Duodenal mucosa (tissue), 2 donors: ENCODE results near the gene GABRG3.

Experiments used
- H3K27ac ChIP-seq: one replicate; pipeline ENCODE4 v1.7.0; 2013; ENCODE audit warnings: low read depth, low read length
- H3K27me3 ChIP-seq, 2 donors: one replicate each; pipeline ENCODE4 v1.7.0; 2013; ENCODE audit warnings: low read length in 2 of 2, control low read depth in 1 of 2; ENCODE audit not compliant: insufficient read depth in 2 of 2, control insufficient read depth in 1 of 2
- H3K36me3 ChIP-seq, 2 donors: one replicate each; pipeline ENCODE4 v1.7.0; 2013; ENCODE audit warnings: low read length in 2 of 2, control low read depth in 1 of 2; ENCODE audit not compliant: insufficient read depth in 2 of 2, control insufficient read depth in 1 of 2
- H3K4me1 ChIP-seq, 2 donors: one replicate each; pipeline ENCODE4 v1.7.0; 2013; ENCODE audit warnings: low read length in 2 of 2, control low read depth in 1 of 2; ENCODE audit not compliant: insufficient read depth in 2 of 2, control insufficient read depth in 1 of 2
- H3K4me3 ChIP-seq, 2 donors: one replicate each; pipeline ENCODE4 v1.7.0; 2013; ENCODE audit warnings: low read length in 2 of 2, low read depth in 1 of 2
- H3K9ac ChIP-seq, 2 donors: one replicate each; pipeline ENCODE4 v1.7.0; 2013; ENCODE audit warnings: low read length in 2 of 2, low read depth in 1 of 2
- H3K9me3 ChIP-seq, 2 donors: one replicate each; pipeline ENCODE4 v1.7.0; 2013; ENCODE audit warnings: low read length in 2 of 2, control low read depth in 1 of 2; ENCODE audit not compliant: control insufficient read depth in 1 of 2

Gene GABRG3

GRCh38 chr15:27070841-27071240 is 99.9 kb downstream of the GABRG3 start:
- no peaks in the 10 kb centered on the region for H3K27me3 ChIP-seq
- no peak overlapping the region for H3K27ac ChIP-seq
- no peak overlapping the region for H3K9ac ChIP-seq
- no peak overlapping the region for H3K4me3 ChIP-seq
- H3K36me3 ChIP-seq = no peaks in the 10 kb centered on the region
- no peaks in the 10 kb centered on the region for H3K4me1 ChIP-seq
- H3K9me3 ChIP-seq = peaks cover 0 to 20% of the 10 kb centered on the region in 2 donors

DNA sequence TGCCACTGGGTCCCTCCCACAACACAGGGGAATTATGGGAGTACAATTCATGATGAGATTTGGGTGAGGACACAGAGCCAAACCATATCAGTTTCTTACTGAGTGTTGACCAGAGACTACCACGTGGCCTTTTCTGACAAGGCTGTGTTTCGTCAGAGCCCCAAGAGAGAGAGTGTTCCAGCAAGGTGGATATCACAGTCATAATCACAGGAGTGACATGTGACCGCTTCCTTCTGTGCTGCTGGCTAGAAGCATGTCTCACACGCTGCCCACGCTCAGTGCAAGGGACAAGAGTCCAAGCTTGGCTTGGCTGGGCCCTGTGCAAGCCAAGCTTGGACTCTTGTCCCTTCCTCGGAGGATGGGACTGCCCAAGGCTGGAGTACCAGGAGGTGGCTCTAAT is 103.2 kb downstream of the GABRG3 start:
- no peaks in the 10 kb centered on the region for H3K27me3 ChIP-seq
- no peak overlapping the region for H3K9ac ChIP-seq
- no peaks in the 10 kb centered on the region for H3K36me3 ChIP-seq
- no peak overlapping the region for H3K4me3 ChIP-seq
- no peak overlapping the region for H3K27ac ChIP-seq
- no peaks in the 10 kb centered on the region for H3K4me1 ChIP-seq
- H3K9me3 ChIP-seq = peaks cover 0 to 14% of the 10 kb centered on the region in 2 donors

DNA sequence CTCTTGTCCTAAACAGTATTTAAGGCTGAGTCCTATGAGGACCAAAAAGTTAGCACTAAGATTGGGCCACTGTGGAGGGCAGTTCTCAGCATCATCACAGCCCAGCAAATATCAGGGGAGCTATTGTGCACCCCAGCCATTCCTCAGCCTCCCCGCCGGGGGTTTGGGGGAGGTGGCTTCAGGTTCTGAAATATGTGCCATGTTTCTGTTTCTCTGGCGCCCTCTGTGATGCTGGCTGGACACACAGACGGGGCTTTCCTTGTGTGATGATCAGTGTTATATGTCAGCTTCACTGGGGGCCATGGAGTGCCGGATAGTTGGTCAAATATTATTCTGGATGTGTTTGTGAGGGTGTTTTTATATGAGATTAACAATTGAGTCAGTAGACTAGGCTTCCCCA is 106.8 kb downstream of the GABRG3 start:
- H3K9me3 ChIP-seq = peaks cover 0 to 10% of the 10 kb centered on the region in 2 donors

DNA sequence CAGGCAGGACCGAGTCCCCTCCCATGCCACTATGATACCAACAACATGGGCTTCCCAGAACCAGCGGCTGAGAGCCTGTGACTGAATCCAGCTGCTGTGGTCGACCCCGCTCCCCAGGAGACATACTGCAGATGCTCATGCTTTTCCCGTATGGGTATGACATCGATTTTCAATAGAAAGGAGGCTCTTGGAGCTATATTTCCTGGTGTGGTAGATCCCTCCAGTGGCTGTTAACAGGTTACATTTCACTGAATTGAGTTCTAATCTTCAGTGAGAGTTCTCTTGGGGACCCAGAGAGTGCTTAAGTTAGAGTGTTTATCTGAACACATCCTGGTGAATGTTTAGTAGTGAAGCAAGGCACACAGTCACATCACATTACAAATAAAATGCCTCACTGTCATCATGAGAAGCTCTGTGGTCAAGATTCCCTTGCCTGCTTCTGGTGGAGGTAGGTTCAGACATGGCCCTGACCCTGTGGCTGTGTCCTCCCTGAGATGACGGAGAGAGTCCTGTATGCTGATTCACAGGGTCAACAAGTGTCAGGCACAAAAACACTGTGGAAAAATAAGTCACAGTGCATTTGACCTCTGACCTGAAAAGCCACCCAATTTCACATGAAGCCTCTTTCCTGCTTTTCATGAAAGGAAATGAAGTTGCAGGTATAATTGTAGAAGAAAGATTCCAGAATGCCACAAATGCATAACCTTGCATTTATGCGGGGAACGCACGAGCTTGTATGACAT is 110.9 kb downstream of the GABRG3 start:
- Histone ChIP-seq H3K9me3 (peaks cover 0 to 10% of the 10 kb centered on the region in 2 donors), H3K9ac (no peak overlapping the region), H3K4me3 (no peak overlapping the region), H3K4me1 (no peaks in the 10 kb centered on the region), H3K36me3 (no peaks in the 10 kb centered on the region), H3K27ac (no peak overlapping the region), H3K27me3 (no peaks in the 10 kb centered on the region)

More for the DNA sequence above, 106.8 kb downstream of the GABRG3 start:
- H3K27me3 ChIP-seq = no peaks in the 10 kb centered on the region
- H3K27ac ChIP-seq = no peak overlapping the region
- no peaks in the 10 kb centered on the region for H3K36me3 ChIP-seq
- H3K4me3 ChIP-seq = no peak overlapping the region
- no peaks in the 10 kb centered on the region for H3K4me1 ChIP-seq
- no peak overlapping the region for H3K9ac ChIP-seq

- H3K36me3 ChIP-seq = no peaks in the 10 kb centered on the region
- H3K4me1 ChIP-seq = no peaks in the 10 kb centered on the region
- H3K27me3 ChIP-seq = no peaks in the 10 kb centered on the region
- no peak overlapping the region for H3K9ac ChIP-seq
- no peak overlapping the region for H3K27ac ChIP-seq
- H3K9me3 ChIP-seq = peaks cover under 1 to 10% of the 10 kb centered on the region in 2 donors
- H3K4me3 ChIP-seq = no peak overlapping the region
Measured at GRCh38 chr15:27082526-27082925, 111.5 kb downstream of the GABRG3 start.

- peaks cover 10 to 16% of the 10 kb centered on the region in 2 donors for H3K9me3 ChIP-seq
- no peak overlapping the region for H3K9ac ChIP-seq
- H3K36me3 ChIP-seq = no peaks in the 10 kb centered on the region
- H3K27ac ChIP-seq = no peak overlapping the region
- no peaks in the 10 kb centered on the region for H3K4me1 ChIP-seq
- no peaks in the 10 kb centered on the region for H3K27me3 ChIP-seq
- H3K4me3 ChIP-seq = no peak overlapping the region
Measured at GRCh38 chr15:27084844-27085243, 113.9 kb downstream of the GABRG3 start.

DNA sequence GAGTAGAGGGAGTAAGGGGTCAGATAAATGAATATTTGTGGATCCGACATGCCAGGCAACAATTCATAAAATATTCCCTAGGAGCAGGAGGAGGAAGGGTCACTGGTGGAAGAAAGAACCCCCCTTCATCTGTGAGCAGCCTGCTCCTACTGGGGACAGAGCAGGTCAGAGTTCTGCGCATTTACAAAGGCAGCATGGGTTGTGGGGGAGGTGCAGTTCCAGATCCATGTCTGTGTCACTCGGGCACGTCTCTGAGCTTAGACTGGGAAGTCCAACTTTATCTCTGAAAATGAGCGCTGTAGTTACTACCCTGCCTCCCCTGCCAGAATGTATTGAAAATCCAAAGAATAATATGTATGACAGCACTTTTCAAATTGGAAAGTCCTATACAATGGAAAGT is 115.2 kb downstream of the GABRG3 start:
- H3K9me3 ChIP-seq = peaks cover 10 to 16% of the 10 kb centered on the region in 2 donors
- no peaks in the 10 kb centered on the region for H3K36me3 ChIP-seq
- no peak overlapping the region for H3K4me3 ChIP-seq
- no peak overlapping the region for H3K9ac ChIP-seq
- no peaks in the 10 kb centered on the region for H3K4me1 ChIP-seq
- H3K27ac ChIP-seq = no peak overlapping the region
- no peaks in the 10 kb centered on the region for H3K27me3 ChIP-seq

GRCh38 chr15:27086805-27087204 is 115.8 kb downstream of the GABRG3 start:
- Histone ChIP-seq H3K9me3 (peaks cover 10 to 13% of the 10 kb centered on the region in 2 donors), H3K27me3 (no peaks in the 10 kb centered on the region), H3K4me3 (no peak overlapping the region), H3K4me1 (no peaks in the 10 kb centered on the region), H3K27ac (no peak overlapping the region), H3K36me3 (no peaks in the 10 kb centered on the region), H3K9ac (no peak overlapping the region)

DNA sequence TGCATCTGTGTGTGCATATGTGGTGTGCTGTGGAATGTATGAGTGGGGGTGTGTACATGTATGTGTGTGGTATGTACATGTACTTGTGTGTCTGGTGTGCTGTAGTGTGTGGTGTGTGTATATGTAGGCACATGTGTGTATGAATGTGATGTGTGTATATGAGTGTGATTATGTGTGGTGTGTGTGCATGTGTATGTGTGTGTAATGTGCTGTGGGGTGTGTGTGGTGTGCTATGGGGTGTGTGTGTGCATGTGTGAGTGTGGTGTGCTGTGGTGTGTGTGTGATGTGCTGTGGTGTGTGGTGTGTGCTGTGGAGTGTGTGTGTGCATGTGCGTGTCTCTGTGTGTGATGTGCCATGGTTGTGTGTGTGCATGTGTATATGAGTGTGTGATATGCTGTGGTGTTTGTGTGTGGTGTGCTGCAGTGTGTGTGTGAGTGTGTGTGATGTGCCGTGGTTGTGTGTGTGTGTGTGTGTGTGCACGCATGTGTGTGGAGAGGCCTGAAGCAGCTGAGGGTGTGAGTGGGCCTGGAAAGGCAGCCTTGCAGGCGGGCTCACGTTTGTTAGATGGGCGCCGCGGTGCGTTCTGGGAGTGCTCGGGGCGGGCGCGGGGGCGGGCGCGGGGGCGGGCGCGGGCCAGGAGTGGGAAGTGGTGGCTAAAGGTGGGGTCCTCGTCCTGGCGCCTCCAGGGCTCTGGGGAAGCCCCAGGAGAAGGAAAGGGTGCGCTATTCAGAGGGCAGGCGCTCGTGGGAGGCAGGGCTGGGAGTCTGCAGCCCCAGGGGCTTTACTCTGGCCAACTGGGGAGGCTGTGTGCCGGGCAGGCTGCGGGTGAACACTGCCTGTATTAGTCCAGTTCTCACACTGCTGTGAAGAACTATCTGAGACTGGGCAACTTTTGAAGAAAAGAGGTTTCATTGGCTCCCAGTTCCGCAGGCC is 116.9 kb downstream of the GABRG3 start:
- Histone ChIP-seq H3K36me3 (no peaks in the 10 kb centered on the region), H3K9ac (no peak overlapping the region), H3K4me3 (no peak overlapping the region), H3K9me3 (peaks cover 10 to 19% of the 10 kb centered on the region in 2 donors), H3K27ac (no peak overlapping the region), H3K4me1 (no peaks in the 10 kb centered on the region), H3K27me3 (no peaks in the 10 kb centered on the region)

DNA sequence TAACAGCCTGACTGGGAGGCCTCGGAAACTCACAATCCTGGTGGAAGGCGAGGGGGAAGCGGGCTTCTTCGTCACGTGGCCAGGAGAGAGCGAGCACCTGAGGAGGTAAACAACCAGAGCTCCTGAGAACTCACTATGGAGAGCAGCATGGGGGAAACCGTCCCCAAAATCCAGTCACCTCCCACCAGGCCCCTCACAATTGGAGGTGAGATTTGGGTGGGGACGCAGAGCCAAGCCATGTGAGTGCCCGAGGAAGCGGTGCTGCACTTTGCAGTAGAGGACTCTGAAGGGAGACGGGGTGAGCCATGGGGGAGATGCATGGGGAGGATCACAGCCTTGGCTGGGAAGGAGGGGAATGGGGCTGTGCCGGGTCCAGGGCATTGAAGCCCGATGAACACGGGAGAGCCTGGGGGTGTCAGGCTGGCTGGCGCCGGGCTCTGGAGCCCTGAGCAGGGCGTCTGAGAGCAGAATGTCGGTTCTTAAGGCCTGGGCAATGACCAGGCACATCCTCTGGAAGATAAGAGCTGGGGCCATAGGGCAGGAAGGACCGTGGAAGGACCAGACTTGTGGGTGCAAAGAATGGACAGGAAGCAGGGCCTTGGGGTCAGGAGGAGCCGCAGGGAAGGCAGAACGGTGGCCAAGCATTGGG is 117.7 kb downstream of the GABRG3 start:
- Histone ChIP-seq H3K27ac (no peak overlapping the region), H3K4me1 (no peaks in the 10 kb centered on the region), H3K4me3 (no peak overlapping the region), H3K36me3 (no peaks in the 10 kb centered on the region), H3K27me3 (no peaks in the 10 kb centered on the region), H3K9ac (no peak overlapping the region), H3K9me3 (peaks cover 10 to 22% of the 10 kb centered on the region in 2 donors)
